Neural cell (in vitro differentiated cells): ENCODE results near the gene IKZF5.

Experiments
- CTCF ChIP-seq: fragments of 450-650 bp; IDR thresholded peaks from 2 replicates; pipeline ENCODE4 v1.5.1; 2014; ENCODE audit warnings: antibody characterized with exemption, mild to moderate bottlenecking, moderate library complexity; ENCODE audit not compliant: poor library complexity, severe bottlenecking
- EP300 ChIP-seq: fragments of 450-650 bp; conservative IDR thresholded peaks from 2 replicates; pipeline ENCODE4 v1.6.1; 2014; ENCODE audit warnings: antibody characterized with exemption, mild to moderate bottlenecking, moderate library complexity; ENCODE audit not compliant: poor library complexity, severe bottlenecking
- EZH2 ChIP-seq: fragments of 200-600, 300-800 bp; shearing (Covaris generic), sonication (generic); IDR thresholded peaks from 2 replicates; pipeline ENCODE4 v1.6.1; 2014; ENCODE audit warnings: antibody characterized with exemption, low read length, borderline replicate concordance, mild to moderate bottlenecking; ENCODE audit not compliant: insufficient read depth, poor library complexity, severe bottlenecking
- MXI1 ChIP-seq: fragments of 450-650 bp; conservative IDR thresholded peaks from 2 replicates; pipeline ENCODE4 v1.6.1; 2014; ENCODE audit warnings: antibody characterized with exemption, mild to moderate bottlenecking; ENCODE audit not compliant: poor library complexity, severe bottlenecking
- POLR2AphosphoS5 ChIP-seq: IDR thresholded peaks from 2 replicates; pipeline ENCODE4 v1.6.1; 2012
- RAD21 ChIP-seq: fragments of 450-650 bp; conservative IDR thresholded peaks from 2 replicates; pipeline ENCODE4 v1.6.1; 2014; ENCODE audit warnings: antibody characterized with exemption, mild to moderate bottlenecking, moderate library complexity
- SMC3 ChIP-seq: fragments of 450-650 bp; conservative IDR thresholded peaks from 2 replicates; pipeline ENCODE4 v1.6.1; 2014; ENCODE audit warnings: antibody characterized with exemption, mild to moderate bottlenecking, moderate library complexity; ENCODE audit not compliant: poor library complexity
- TAF1 ChIP-seq: IDR thresholded peaks from 2 replicates; pipeline ENCODE4 v1.6.1; 2012; ENCODE audit warnings: low read depth

GRCh38 chr10:123019264-123019663 is 10.7 kb upstream of the IKZF5 start:
- TF ChIP-seq EZH2 (no peak), TAF1 (no peak), CTCF (no peak), MXI1 (no peak), RAD21 (no peak), EP300 (no peak), POLR2AphosphoS5 (no peak), SMC3 (no peak)
